ACC112 (cell line): ENCODE data around the gene USP6.
"Not testable (repeated sequence)": the region's sequence is repeated elsewhere in the genome, so short reads cannot be mapped to it uniquely, and the experiment has no call there.

ENCODE experiments used
- H2AFZ ChIP-seq: fragments of 200-600 bp; sonication (generic); one replicate; pipeline ENCODE4 v1.6.0; 2017; ENCODE audit warnings: antibody characterized with exemption, low read length; ENCODE audit not compliant: unreplicated experiment
- H3K27ac ChIP-seq: fragments of 200-600 bp; sonication (generic); 2 replicates; pipeline ENCODE4 v1.5.1; 2014; ENCODE audit warnings: low read depth, mild to moderate bottlenecking, antibody characterized with exemption, low read length, moderate library complexity
- H3K27me3 ChIP-seq: fragments of 200-600 bp; sonication (generic); 2 replicates; pipeline ENCODE4 v1.6.1; 2014; ENCODE audit warnings: mild to moderate bottlenecking, antibody characterized with exemption, low read length, moderate library complexity, mixed read lengths; ENCODE audit not compliant: insufficient read depth
- H3K36me3 ChIP-seq: fragments of 200-600 bp; sonication (generic); 2 replicates; pipeline ENCODE4 v1.6.1; 2016; ENCODE audit warnings: mild to moderate bottlenecking, antibody characterized with exemption, low read length, moderate library complexity, mixed read lengths; ENCODE audit not compliant: insufficient read depth
- H3K4me1 ChIP-seq: fragments of 200-600 bp; sonication (generic); one replicate; pipeline ENCODE4 v1.6.1; 2016; ENCODE audit warnings: low read length, mixed read lengths; ENCODE audit not compliant: insufficient read depth, unreplicated experiment, control insufficient read depth
- H3K4me3 ChIP-seq: fragments of 200-600 bp; sonication (generic); 2 replicates; pipeline ENCODE4 v1.5.1; 2014; ENCODE audit warnings: mild to moderate bottlenecking, low read depth, low read length
- H3K79me2 ChIP-seq: fragments of 200-600 bp; sonication (generic); one replicate; pipeline ENCODE4 v1.6.0; 2016; ENCODE audit warnings: low read length; ENCODE audit not compliant: control insufficient read depth, unreplicated experiment, insufficient read depth

Gene USP6

DNA sequence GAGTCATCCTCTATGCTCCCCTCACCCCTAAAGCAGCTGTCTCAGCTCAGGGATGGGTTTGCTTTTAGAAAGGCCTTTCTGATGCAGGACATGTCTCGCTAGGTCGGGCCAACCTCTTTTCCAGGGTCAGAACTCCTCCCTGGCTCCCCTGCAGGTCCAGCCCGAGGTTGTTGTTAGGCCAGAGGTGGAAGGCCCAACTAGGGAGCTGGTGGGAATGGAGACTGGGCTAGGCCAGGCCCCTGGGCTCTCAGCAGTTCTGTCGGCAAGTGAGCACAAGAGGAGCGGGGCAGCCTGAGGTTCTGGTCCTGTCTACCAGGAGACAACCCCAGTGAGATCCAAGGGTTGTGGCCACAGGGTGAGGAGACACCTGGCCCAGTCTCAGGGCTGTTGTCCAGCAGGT lies 14.9 kb downstream of the USP6 start:
- H3K27me3 ChIP-seq, H3K79me2 ChIP-seq, H2AFZ ChIP-seq, H3K4me3 ChIP-seq, H3K36me3 ChIP-seq, H3K4me1 ChIP-seq, H3K27ac ChIP-seq: not testable (repeated sequence)

DNA sequence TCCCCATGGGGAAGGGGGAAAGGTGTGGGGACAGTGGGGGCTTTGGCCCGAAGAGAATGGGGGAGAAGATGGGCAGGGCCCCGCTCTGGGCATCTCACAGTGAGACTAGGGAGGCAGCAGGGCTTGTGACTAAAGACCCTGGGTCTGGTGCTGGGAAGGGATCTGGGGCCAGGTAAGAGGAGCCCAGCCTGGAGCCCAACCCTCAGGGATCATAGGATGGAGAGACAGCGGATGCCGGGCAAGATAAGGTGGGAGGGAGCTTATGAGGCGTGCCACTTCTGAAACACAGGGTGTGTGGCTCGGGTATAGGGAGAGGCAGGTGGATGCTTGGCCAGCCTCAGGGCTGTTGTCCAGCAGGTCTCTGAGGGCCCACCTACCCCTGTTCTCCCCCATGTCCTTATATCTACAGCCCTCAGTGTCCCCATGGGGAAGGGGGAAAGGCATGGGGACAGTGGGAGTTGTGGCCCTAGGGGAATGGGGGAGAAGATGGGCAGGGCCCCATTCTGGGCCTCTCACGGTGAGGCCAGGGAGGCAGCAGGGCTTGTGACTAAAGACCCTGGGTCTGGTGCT lies 15.4 kb downstream of the USP6 start:
- no peaks in the 10 kb centered on the region for H3K36me3 ChIP-seq
- no peak overlapping the region for H2AFZ ChIP-seq
- no peaks in the 10 kb centered on the region for H3K27me3 ChIP-seq
- no peaks in the 10 kb centered on the region for H3K4me1 ChIP-seq
- no peak overlapping the region for H3K4me3 ChIP-seq
- H3K27ac ChIP-seq: no peak overlapping the region
- no peaks in the 10 kb centered on the region for H3K79me2 ChIP-seq

DNA sequence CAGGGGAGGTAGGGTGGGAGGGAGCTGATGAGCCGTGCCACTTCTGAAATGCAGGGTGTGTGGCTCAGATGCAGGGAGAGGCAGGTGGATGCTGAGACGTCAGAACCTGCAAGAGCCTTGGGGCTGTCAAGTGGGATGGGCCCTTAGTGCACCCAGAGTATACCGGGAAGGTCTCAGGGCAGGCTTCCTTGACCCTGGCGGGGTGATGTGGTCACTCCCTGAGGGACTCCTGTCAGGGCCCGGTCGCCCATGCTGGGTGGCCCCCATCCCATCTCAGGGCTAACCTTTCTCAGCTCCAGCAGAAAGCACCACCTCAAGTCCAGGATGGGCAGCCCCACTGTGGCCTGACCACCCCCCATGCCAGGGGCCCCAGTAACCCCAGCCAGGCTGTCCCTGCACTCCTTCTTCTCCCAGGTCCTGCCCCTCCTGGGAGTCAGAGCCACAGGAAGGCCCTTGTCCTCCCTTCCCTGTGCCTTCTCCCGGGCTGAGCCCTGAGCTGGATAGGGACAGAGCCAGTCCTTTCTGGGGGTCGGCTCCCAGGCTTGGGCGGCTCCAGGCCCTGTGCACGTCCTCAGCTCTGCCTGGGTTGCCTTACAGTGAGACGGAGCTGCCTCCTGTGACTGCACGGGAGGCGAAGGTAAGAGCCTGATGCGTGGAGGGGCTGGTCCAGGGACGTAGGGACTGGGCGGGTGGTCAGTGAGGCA lies 16.1 kb downstream of the USP6 start:
- H3K4me3 ChIP-seq, H2AFZ ChIP-seq, H3K4me1 ChIP-seq, H3K27me3 ChIP-seq, H3K36me3 ChIP-seq, H3K27ac ChIP-seq, H3K79me2 ChIP-seq: not testable (repeated sequence)

DNA sequence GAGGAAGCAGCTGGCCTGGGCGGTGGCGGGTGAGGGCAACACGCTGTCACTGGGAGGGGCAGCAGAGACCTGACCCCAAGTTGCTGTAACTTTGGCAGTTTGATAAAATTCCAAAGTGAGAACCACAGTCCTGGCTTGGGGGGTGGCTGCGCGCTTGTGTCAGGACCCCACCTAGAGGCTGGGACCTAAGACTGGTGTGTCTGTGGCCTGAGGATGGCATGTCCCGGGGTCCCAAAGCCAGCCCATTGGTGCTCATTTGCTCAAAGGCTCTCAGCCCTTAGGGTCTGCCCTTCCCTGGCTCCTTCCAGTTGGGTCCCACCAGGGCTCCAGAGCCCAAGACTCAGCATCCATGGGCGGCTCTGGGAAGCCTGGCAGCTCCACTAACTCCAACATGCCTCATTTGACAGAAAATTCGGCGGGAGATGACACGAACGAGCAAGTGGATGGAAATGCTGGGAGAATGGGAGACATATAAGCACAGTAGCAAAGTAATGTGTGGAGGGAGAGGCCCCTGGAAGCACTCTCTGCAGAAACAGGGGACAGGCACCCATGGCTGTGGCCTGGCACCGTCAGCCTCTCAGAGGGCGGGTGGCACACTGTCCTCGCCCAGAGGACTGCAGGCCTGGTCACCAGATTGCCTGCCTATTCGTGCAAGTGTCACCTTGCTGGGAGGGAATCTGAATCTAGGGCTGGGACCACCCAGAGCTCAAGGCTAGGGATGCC lies 16.8 kb downstream of the USP6 start:
- H3K4me3 ChIP-seq, H3K79me2 ChIP-seq, H3K4me1 ChIP-seq, H2AFZ ChIP-seq, H3K36me3 ChIP-seq, H3K27me3 ChIP-seq, H3K27ac ChIP-seq: not testable (repeated sequence)

DNA sequence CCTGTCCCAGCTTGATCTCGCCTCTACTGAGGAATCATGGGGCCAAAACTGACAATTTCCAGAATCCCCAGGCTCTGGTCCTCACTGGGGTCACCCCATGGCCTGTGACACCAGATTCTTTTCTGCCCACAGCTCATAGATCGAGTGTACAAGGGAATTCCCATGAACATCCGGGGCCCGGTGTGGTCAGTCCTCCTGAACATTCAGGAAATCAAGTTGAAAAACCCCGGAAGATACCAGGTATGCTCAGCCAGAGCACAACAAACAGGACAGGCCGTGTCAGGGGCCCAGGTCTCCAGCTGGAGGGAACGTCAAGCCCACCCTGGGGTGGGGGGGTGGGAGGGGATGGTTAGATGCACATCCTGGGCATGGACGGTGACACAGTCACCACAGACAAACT lies 17.5 kb downstream of the USP6 start:
- Histone ChIP-seq H3K4me1 (no peaks in the 10 kb centered on the region), H3K4me3 (no peak overlapping the region), H3K79me2 (no peaks in the 10 kb centered on the region), H3K27ac (no peak overlapping the region), H3K36me3 (no peaks in the 10 kb centered on the region), H3K27me3 (no peaks in the 10 kb centered on the region), H2AFZ (no peak overlapping the region)

DNA sequence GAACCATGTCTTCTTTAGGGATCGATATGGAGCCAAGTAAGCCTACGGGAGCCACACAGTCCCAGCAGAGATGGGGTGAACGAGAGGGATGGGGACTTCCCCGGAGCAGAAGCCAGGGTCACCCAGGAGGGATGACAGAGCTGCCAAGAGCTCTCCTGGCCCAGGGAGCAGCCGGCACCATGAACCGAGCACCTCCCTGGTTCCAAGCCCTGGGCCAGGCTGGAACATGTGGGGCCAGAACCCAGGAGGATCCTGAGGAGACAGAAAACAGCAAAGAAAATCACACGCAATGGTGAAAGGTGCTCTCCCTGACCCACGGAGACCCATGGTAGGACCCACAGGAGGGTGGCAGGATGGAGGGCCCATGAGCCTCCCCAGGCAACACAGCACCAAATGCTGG lies 18.1 kb downstream of the USP6 start:
- H3K27ac ChIP-seq, H3K4me1 ChIP-seq, H2AFZ ChIP-seq, H3K36me3 ChIP-seq, H3K4me3 ChIP-seq, H3K27me3 ChIP-seq, H3K79me2 ChIP-seq: not testable (repeated sequence)

DNA sequence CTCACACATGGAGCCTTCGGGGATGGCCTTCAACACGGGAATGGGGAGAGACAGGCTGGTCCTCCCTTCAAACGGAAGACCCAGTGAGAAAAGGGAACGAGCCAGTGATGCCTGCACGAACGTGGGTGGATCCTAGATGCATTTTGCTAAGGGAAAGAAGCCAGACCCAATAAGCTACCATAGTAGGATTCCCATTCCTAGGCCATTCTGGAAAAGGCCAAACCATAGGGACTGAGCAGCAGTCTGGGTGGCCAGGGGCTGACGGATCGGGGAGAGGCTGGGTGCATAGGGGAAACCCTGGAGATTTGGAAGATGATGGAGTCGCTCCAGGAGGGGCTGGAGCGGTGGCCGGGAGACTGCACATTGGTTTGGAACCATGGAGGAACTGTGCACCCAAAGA lies 18.7 kb downstream of the USP6 start:
- not testable (repeated sequence) for H3K4me3 ChIP-seq, H3K27ac ChIP-seq, H3K79me2 ChIP-seq, H3K4me1 ChIP-seq, H3K36me3 ChIP-seq, H2AFZ ChIP-seq, H3K27me3 ChIP-seq

DNA sequence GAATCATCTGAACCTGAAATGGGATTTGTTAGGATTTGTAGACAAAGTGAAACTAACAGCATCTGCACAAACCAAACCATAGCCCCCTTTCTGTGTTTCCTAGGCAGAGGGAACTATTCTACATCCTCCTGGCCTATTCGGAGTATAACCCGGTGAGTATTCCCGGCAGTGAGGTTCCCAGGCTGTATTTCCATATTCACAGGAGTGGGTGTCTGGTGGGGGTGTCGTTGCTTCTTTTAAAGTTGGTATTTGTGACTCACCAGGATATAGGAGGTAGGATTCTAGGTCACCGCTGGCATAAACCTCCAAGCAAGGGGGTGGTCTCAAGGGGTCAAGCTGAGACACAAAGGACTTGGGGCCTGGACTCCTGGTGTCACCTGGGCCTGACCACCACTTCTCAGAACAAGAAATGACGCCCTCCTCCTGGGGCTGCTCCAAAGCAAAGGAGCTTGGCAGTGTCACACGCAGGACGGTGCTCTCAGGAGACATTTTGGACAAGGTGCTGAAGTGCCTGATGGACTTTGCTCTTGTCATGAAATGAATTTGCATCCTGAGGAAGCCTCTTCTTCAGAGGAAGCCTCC lies 19.4 kb downstream of the USP6 start:
- H3K36me3 ChIP-seq, H3K27me3 ChIP-seq, H3K79me2 ChIP-seq, H3K4me1 ChIP-seq, H2AFZ ChIP-seq, H3K27ac ChIP-seq, H3K4me3 ChIP-seq: not testable (repeated sequence)

DNA sequence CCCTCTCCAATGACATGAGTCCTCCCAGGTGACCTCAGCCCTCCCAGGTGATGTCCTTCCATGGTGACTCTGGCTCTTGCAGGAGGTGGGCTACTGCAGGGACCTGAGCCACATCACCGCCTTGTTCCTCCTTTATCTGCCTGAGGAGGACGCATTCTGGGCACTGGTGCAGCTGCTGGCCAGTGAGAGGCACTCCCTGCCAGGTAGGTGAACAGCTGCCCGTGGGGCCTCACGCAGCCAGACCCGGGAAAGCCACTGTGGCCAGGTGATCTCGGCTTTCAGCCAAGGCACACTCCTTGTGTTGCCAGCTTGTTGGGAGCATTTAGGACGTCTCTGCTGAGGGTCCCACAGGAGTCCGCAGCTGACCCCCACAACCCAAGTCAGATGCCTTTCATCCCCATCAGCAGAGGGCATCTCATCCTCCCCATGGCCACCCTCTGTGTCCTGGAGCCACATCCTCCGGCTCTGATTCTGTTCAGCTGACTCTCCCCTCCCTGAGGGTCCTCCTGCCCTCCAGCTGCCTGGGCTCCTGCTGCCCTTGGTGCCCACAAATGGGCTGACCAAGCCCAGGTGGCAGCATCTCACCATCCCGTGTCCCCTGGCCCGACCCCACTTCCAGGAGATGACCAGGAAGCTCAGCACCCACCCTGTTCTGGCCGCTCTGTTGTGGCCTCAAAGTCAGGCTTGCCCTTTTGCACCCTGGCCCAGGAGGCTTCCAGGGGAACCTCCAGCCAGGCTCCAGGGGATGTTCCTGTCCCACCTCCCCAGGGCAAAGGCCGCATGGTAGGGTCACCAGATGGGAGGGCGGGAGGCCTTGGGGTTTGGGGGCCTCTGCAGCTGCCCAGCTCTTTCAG lies 20.1 kb downstream of the USP6 start:
- no peak overlapping the region for H2AFZ ChIP-seq

DNA sequence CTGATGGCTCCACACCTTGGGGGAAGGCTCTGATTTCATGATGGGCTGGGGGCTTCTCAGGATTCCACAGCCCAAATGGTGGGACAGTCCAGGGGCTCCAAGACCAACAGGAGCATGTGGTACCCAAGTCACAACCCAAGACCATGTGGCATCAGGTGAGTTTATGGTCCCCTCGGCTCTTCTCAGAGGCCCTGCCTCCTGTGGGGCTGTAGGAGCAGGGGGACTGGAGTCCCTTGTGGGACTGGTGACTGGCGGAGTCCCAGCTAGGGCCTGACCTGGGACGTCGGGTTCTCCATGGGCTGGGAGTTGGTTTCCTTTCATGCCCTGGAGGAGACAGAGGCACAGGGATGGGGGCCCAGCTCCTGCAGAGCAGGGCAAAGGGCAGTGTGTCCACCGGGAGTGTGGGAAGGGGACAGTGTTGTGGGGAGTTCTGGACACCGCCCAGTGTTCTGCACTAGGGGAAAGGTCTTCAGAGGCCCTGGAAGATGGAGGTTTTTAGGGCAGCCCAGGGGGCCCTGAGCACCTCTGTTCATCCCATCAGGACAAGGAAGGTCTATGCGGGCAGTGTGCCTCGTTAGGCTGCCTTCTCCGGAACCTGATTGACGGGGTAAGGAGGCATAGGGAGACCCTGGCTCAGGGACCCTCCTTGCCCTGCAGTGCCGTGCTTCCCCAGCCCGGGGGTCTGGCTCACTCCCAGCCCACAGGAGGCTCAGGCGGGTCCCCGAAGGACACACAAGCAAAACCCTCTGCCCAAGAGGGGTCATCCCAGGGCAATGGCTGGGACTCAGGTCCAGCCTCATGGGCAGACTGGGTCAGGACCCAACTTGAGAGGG lies 21.0 kb downstream of the USP6 start:
- not testable (repeated sequence) for H3K4me3 ChIP-seq, H3K27me3 ChIP-seq, H3K79me2 ChIP-seq

More for the DNA sequence above, 20.1 kb downstream of the USP6 start:
- Histone ChIP-seq H3K4me3 (no peak overlapping the region), H3K27me3 (no peaks in the 10 kb centered on the region), H3K27ac (no peak overlapping the region), H3K79me2 (no peaks in the 10 kb centered on the region), H3K36me3 (no peaks in the 10 kb centered on the region), H3K4me1 (no peaks in the 10 kb centered on the region)

More for the DNA sequence above, 21.0 kb downstream of the USP6 start:
- not testable (repeated sequence) for H2AFZ ChIP-seq, H3K27ac ChIP-seq, H3K4me1 ChIP-seq, H3K36me3 ChIP-seq
